ENCODE measurements around the gene RIMKLA.

The RIMKLA gene

DNA sequence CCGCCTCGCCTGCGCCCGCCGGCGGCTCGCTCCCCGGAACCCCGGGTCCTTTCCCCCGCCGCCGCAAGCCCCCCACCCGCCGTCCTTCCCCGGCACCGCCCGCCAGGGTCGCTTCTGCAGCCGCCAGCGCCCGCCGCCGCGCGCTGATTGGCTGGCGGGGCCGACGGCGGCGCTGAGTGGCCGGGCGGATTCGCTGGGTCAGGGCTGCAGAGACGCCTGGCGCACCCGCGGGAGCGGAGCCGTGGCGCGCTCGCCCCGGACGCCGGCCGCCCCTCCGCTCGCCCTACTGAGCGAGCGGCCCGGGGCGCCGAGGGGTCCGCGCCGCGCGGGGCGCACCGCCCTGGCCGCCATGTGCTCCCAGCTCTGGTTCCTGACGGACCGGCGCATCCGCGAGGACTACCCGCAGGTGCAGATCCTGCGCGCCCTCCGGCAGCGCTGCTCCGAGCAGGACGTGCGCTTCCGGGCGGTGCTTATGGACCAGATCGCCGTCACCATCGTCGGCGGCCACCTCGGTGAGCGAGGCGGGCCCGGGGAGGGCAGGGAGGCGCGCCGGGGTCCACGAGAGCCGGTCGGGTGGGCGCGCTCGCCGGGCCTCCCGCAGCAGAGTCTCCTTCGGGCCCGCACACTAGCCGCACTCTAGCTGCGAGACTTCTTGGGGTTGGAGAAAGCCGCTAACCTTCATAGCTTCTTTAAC is at the start of gene RIMKLA:
Gene RIMKLA (plus strand): TSS at position 207 of the 694 bp plus-strand sequence. CDS start 143 bp downstream, at position 350.
- DNase-seq (ENCODE audit: low read depth, low spot score) = no peak

GRCh38 chr1:42332877-42333276 is 47.7 kb upstream of the RIMKLA start:
- no peak for DNase-seq (ENCODE audit: low read depth, low spot score)

DNA sequence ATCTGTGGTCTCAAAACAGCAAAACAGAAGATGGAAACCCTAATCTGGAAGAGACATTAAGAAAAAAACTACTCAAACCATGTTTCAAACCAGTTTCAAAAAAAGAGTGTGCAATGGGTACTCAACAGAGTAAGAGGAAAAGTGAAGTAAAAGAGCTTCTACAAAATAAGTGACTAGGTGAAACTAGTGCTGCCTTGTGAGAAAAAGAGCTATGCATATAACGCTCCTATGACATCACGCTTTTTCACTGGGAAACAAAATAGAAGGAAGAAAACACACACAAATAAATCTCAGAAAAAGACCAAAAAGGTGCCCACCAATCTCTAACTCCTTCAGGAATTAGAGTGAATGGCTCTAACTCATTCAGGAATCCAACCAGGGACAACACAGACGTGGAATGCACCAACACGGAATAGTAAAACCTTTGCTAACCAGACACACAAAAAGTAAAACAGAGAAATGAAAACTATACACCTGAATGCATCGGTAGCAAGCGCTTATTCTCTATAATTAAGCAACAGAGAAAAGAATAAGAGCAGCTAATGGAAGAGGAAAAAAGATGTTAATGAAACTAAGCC is 46.8 kb upstream of the RIMKLA start:
- DNase-seq (ENCODE audit: low read depth, low spot score) = no peak

GRCh38 chr1:42334240-42335049 is 46.1 kb upstream of the RIMKLA start:
- DNase-seq (ENCODE audit: low read depth, low spot score) = no peak

DNA sequence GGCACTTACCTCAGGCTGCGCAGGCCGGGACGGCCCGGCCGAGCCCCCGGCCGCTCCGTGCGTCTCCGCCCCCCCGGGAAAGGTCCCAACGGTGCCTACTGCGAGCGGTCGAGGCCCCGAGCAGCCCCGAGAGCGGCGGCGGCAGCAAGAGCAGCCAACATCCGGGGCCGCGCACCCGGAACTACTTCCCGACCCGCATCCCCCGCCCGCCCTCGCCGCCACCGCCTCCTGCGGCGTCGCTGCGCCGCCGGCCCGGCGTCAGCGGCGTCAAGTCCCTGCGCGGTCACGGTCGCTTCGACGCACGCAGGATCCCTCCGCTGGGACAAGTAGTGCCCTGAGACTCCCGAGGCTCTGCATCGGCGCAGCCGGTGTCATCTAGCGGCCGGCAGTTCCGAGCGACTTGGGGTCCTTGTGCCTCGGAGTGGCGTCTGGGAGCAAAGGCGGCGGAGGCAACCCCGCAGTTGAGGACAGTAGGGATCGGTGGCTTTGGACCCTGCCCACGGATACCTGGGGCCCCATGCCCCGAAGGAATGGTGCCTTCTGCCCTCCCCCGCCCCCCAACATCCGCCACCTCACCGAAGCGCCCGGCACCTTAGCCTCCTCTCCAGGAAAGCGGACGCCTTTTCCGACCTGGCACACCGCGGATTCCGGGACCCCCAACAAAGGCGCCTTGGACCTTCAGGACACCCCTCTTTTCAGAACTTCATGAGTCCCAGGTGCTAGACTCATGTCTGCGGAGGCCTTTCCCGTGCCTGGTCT is 45.4 kb upstream of the RIMKLA start, which contains the start of gene FOXJ3:
Gene FOXJ3 (minus strand): TSS at position 186 of the 759 bp plus-strand sequence. CDS start 24,142 bp downstream, outside the sequence.
- DNase-seq (ENCODE audit: low read depth, low spot score) = peak; percentile 80

DNA sequence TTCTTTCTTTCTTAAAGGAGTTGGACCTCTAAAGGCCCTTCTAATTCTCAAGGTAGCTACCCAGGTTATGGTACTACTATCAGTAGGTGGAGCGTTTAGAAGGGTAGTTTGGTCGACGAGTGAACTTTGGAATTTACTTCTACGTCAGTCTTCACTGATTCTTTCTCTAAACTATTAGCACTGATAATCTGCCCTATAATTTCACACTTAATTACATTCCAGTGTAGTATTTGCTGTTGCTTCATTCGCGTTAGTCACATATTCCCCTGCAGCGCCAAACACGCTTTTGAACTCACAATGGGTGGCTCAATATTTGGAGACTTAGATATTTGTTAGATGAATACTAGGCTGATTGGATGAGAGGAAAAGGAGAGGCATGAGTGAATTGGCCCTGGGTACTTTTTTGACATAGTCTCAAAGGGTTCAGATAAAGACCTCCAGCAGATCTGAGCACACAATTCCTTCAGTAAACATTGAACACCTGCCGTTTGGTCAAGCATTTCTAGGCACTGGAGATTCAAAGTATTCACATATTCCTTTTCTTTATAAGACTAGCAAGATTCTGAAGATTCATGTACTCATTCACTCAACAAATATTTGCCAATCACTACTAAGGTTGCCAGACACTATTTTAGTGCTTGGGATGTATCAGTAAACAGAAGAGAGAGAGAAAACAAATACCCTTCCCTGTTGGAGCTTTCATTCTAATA is 44.6 kb upstream of the RIMKLA start:
- no peak for DNase-seq (ENCODE audit: low read depth, low spot score)

GRCh38 chr1:42336978-42337377 is 43.6 kb upstream of the RIMKLA start:
- no peak for DNase-seq (ENCODE audit: low read depth, low spot score)

- DNase-seq (ENCODE audit: low read depth, low spot score) = no peak
These were observed 40.5 kb upstream of the RIMKLA start for GRCh38 chr1:42340093-42340492.

DNA sequence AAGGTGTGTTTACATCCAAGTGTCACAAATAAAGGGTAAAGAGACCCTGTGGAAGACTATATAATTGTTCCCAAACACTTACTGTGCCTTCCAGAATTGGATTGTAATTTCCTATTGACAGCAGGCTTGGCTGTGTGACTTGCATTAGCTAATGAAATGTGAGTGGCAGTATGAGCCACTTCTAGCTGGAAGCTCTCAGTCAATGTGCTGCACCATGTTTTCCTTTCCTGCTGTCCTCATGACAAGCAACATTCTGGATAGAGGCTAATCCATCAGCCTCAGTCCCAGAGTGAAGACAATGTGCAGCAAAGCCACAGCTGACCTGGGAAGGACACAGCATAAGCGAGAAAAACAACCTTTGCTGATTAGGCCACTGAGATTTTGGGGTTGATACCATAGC is 39.7 kb upstream of the RIMKLA start:
- no peak for DNase-seq (ENCODE audit: low read depth, low spot score)

- DNase-seq (ENCODE audit: low read depth, low spot score) = no peak
These were observed 37.5 kb upstream of the RIMKLA start for GRCh38 chr1:42343049-42343448.

DNA sequence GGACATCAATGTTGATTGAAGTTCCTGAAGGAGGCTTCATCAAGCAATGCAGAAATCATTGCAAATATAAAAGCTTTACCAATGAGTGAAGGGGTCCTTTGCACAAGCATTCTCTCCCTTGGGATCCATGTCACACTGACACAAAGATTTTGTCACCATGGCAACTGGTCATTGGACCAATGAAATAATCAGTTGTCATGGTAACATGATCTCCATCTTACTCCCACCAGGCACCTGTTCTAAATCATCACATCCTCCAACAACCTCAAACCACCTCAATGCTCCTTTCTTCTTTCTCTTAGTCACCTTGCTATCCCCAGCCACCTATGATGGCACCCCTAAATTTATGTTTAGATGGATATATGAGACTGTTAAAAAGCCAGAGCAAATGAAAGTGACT is 32.1 kb upstream of the RIMKLA start:
- DNase-seq (ENCODE audit: low read depth, low spot score) = no peak

GRCh38 chr1:42350086-42350485 is 30.5 kb upstream of the RIMKLA start:
- no peak for DNase-seq (ENCODE audit: low read depth, low spot score)

- no peak for DNase-seq (ENCODE audit: low read depth, low spot score)
These were observed 21.8 kb upstream of the RIMKLA start for GRCh38 chr1:42358791-42359190.

GRCh38 chr1:42359466-42359865 is 21.1 kb upstream of the RIMKLA start:
- DNase-seq (ENCODE audit: low read depth, low spot score) = no peak

GRCh38 chr1:42364089-42364488 is 16.5 kb upstream of the RIMKLA start:
- no peak for DNase-seq (ENCODE audit: low read depth, low spot score)

- no peak for DNase-seq (ENCODE audit: low read depth, low spot score)
These were observed 16.1 kb upstream of the RIMKLA start for GRCh38 chr1:42364542-42364941.

DNA sequence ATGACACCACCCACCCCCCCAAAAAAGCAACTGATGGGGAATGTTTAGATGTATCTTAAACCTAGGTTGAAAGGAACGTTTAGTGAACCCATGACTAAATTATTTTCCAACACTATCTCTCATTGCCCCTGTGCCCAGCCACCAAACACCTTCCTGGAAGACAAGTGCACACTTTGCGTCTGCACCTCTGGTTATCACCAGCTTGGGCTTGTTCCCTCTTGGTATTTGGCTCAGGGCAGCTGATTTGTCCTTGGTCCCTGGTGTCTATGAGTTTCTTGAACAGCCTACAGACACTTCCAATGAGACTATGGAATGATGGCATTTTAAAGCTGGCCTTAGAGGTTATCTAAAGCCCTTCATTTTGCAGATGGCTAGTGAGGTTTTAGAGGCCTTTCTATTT is 15.5 kb upstream of the RIMKLA start:
- DNase-seq (ENCODE audit: low read depth, low spot score) = no peak

- DNase-seq (ENCODE audit: low read depth, low spot score) = no peak
These were observed 12.3 kb upstream of the RIMKLA start for GRCh38 chr1:42368096-42368795.

DNA sequence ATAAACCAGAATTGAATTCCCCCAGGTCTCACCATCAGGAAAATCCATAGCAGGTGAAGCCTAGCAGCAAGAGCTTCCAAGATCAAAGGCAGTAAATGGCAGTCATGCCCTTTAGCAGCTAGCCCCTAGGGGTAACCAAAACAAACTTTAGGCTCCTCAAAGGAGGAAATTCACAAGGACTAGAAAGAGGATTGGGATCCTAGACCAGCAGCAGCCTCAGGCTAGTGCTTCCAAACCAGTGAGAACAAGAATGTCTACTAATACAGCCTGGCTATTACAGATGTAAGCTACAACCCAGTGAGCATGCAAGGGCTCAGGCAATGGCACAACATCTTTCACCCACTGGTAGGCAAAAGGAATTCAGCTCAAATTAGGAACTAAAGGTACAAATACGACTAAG is 11.1 kb upstream of the RIMKLA start:
- no peak for DNase-seq (ENCODE audit: low read depth, low spot score)

DNA sequence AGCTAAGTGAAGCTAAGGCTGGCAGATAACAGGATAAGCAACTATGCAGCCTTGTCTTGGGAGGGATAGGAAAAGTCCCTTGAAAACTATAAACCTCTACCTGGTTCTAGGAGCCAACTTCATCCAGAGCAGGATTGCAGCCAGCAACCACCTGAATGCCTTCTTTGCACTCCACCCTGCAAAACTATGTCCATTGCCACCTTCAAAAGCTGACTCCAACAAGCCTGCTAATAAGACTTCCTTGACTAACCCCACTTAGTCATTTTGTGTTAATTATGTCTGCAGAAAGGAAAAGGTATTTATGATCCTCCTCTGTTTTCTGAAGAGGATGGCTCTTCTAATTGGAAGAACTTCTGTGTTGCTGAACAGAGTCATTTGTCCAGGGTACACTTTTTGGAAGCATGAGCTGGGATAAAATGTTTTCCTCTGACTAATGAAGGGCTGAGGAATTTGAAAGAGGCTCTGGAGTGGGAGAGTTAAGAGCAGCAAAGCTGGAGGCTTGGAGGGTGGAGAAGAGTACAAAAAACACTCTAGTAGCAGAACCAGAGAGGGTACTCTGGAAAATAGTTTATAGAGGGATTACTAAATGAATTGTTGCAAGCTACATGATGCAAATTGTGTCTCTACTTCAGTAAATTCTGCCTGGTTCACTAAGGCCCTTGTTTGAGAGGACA is 9.6 kb upstream of the RIMKLA start:
- DNase-seq (ENCODE audit: low read depth, low spot score) = no peak
